NCI-H748 (cell line): ENCODE measurements around the gene DYSF.

Source experiments
- DNase-seq: peaks from one replicate; lab custom pipeline; 2025; ENCODE audit not compliant: unreplicated experiment; lab: John Stamatoyannopoulos, UW

DYSF gene

GRCh38 chr2:71564790-71565189 is 111.4 kb downstream of the DYSF start:
- DNase-seq = no peak

DNA sequence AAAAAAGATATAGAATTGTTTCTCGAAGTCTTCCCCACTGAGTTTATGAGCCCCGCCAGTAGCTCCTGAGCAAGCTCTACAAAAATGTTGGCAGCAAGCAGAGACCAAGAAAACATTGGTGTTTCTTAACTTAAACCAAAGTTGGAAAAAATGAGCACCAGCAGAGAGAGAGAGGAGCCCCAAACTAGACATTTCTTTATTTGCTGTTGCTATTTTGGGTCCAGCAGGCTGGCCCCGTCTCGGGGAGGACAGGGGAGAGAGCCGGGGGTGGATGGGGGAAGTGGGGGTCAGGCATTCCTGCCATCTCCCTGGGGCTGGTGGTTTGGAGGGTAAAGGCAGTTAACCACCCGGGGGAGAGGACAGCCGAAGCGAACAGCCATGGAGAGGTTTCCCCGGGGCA is 113.0 kb downstream of the DYSF start:
- DNase-seq = no peak

- no peak for DNase-seq
Observed at GRCh38 chr2:71567625-71568024, 114.3 kb downstream of the DYSF start.

GRCh38 chr2:71568103-71568502 is 114.7 kb downstream of the DYSF start:
- no peak for DNase-seq

- DNase-seq = no peak
Observed at GRCh38 chr2:71570511-71570910, 117.2 kb downstream of the DYSF start.

DNA sequence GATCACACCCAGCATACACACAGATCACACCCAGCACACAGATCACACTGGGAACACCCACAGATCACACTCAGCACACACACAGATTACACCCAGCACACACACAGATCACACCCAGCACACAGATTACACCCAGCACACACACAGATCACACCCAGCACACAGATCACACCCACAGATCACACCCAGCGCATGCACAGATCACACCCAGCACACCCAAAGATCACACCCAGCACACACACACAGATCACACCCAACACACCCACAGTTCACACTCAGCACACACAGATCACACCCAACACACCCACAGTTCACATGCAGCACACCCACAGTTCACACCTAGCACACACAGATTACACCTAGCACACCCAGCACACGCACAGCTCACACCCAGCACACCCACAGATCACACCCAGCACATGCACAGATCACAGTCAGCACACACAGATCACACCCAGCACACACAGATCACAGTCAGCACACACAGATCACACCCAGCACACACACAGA is 117.6 kb downstream of the DYSF start:
- no peak for DNase-seq

DNA sequence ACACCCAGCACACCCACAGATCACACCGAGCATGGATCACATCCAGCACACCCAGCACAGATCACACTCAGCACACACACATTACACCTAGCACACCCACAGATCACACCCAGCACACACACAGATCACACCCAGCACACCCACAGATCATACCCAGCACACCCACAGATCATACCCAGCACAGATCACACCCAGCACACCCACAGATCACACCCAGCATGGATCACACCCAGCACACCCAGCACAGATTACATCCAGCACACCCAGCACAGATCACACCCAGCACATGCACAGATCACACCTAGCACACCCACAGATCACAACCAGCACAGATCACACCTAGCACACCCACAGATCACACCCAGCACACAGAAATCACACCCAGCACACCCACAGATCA is 118.6 kb downstream of the DYSF start:
- no peak for DNase-seq

GRCh38 chr2:71575966-71576365 is 122.6 kb downstream of the DYSF start:
- DNase-seq = no peak

DNA sequence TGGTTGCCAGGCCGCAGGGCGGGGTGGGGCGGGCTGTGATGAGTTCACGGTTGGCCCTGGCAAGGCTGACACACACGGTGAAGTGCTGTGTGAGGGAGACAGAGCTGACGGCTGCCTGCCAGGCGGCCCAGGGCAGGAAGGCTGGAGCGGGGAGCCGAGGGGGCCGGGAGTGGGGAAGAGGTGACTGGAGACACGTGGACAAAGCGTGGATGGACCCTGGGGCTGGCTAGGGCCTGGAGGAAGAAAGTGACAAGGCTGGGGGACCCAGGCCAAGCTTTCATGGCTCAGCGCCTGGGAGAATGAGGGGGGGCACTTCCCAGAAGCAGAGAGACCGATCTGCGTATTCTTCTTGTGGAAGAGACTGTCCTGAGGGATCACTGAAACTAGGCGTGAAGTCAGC is 123.2 kb downstream of the DYSF start:
- DNase-seq = no peak

GRCh38 chr2:71577209-71577608 is 123.8 kb downstream of the DYSF start:
- DNase-seq = no peak

DNA sequence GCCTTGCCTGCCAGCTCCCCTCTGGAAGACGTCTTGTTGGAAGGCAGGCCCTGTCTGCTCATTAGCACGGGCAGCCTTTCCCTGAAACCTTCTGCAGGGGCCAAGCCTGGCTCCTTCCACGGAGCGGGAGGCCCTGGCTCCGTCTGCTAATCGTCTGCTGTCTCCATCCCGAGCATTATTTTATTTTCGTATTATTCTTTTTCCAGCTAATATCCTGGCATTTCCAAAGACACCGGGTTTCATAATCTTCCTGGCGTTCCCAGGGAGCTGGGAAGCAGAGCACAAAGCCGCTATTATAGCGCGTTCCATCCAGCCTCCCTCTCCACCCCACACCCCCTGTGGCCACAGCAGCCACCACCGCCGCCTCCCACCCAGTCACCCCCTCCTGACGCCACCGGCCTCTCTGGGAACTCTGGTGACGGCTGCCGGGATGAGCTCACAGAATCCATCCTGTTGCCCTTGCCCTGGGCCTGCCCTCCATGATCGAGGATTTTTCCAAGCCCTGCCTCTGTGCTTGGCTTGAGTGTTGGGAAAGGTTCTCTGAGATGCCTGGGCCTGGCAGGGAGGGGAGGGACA is 125.5 kb downstream of the DYSF start:
- no peak for DNase-seq

GRCh38 chr2:71581026-71581425 is 127.7 kb downstream of the DYSF start:
- no peak for DNase-seq

- DNase-seq = no peak
Observed at GRCh38 chr2:71583876-71584275, 130.5 kb downstream of the DYSF start.

GRCh38 chr2:71586471-71586870 is 133.1 kb downstream of the DYSF start:
- no peak for DNase-seq

DNA sequence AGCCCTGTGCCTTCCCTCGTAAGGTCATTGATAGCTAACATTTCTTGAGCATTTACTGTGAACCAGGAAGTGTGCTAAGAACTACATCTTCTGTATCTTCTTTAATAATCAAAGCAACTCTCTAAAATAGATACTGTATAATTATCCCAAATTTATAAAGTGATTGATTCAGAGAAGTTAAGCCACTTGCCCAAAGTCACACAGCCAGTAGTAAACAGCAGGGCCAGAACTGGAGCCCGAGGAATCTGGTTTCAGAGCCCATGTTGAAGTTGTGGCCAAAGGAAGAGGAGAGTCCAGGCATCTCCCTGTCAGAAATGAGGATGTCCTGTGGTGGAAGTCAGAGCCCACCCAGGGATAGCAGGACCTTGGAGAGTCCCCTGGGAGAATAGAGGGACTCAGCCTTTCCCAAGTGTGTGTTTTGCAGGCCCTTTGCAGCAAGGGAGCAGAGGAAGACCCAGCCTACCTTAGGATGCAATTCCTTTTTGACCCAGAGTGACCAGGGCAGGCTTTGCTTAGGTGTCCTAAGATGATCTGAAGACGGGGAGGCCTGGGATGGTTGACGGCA is 134.2 kb downstream of the DYSF start:
- DNase-seq = no peak

- DNase-seq = no peak
Observed at GRCh38 chr2:71588497-71589170, 135.3 kb downstream of the DYSF start.

GRCh38 chr2:71589763-71590162 is 136.4 kb downstream of the DYSF start:
- DNase-seq = no peak

DNA sequence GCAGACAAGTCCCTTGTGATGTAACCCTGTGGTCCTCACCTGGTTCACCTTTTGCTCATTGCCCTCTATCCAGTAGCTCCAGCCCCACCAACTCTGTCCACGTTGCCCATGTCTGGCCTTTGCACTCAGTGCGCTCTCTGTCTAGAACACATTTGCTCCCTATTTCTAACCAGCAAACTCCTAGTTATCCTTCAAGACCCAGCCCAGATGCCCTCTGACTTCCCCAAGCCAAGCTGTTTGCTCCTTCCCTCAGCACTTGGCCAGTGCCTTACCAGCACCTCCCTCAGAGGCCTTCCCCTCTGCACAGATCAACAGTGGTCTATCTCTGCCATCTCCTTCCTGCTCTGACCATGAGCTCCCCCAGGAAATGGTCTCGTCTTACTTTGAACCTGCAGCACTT is 137.7 kb downstream of the DYSF start:
- no peak for DNase-seq

DNA sequence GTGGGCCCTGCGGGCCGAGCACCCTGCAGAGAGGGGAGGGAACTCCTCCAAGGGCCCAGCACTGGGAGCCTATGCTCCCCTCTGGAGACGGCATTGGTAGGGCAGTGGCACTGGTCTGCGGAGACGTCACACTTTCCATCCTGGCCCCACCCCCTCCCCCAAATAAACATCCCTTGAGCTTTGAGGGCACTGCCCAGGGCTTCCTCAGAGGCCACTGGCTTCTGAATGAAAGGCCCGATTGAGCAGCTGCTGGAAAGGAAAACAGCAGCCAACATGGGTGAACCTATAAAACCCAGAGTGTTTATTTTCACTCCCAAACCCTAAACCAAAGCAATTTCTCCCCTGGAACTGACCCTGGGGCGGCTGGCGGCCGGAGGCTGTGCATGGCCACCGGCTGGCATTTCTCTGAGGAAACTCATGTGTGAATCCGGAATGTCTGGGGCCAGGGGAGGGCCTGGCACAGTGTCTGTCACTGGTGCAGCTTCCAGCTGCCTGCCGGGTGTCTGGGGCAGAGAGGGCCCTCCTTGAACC is 138.9 kb downstream of the DYSF start:
- DNase-seq = no peak

DNA sequence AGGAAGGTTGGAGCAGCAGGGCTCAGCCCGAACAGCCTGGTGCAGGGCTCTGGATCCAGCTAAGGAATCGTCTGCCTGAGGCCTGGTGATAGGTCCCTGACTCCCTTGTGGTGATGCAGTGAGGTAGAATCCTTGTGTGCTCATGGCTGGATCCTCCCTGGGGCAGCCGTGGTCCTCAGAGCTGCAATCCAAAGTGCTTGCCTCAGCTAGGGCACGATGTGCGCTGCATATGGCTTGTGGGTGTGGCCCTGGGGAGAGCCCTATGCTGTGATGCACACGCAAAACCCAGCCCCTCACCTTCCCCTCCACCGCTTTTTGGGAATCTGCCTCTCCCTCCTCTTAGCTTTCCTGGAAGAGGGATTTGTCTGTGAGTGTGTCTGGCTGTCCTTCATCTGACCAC is 142.2 kb downstream of the DYSF start:
- no peak for DNase-seq

DNA sequence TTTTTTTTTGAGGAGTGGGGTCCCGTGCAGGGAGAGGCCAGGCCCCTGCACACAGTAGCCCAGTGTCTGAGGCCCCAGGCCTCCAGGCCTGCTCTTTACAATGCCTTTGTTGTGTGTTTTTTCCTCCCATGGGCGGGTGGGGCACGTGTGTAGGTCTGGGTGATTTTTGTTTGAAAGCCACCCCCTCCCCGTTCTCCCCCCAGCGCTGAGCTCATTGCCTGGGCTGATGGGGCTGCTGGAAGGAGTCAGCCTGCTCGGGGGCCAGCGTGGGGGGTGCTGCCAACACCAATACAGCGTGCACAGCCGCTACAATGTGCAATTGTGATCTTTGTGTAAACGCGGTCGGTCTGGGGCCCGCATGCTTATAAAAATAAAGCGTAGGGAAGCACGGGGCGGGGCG is 142.7 kb downstream of the DYSF start:
- DNase-seq = no peak

DNA sequence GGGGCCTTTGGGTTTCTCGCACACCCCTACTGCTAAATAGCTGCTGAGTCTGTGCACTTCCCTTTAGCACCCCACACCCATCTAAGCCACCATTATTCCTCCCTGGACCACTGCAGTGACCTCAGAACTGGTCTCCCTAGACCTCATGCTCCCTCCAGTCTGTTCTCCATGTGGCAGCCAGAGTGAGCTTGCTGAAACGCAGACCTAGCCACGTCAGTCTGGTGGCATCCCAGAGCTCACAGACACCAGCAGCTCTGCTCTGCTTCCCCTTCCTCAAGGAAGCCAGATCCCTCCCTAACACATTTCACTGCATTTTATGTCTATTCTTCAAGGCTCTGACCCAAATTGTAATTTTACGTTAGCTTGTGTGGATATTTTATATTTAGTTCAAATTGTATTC is 144.4 kb downstream of the DYSF start:
- DNase-seq = no peak
